ENCODE measurements around the gene PEX14. TPM values are rescaled to one million over a fixed set of nuclear protein-coding genes. Genes with fewer than 3 reads are reported as not detected.

Gene PEX14
- total RNA-seq, 2 experiments from 2014 or later: 13.3 to 14.8 TPM

DNA sequence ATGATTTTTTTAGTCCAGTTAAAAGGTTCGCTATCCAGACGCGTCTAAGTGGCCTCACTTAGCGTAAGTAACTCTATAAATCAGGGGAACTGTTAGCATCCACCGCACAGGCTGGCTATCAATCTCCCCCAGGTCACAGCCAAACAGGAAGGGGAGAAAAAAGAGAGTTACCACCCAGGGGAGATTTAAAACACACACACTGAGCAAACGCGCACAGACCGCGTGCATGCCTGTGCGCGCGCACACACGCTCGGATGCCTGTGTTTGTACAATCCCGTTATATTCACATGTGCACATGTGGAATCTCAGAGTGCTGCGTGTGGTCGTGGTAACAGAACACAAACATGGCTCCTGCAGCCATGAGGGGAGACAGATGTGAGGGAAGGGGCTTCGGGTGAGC, 196.3 kb downstream of the PEX14 start:
- Histone ChIP-seq H3K4me1 (ENCODE audit: insufficient read depth, low read length) (no peaks in the 10 kb centered on the region), H3K27ac (ENCODE audit: low read depth in 1 of 2, low read length in 2 of 2) (no peak overlapping the region), H3K4me3 (ENCODE audit: low read length) (no peak overlapping the region), H3K9me3 (ENCODE audit: control insufficient read depth in 1 of 2, insufficient read depth in 1 of 2, low read length in 2 of 2) (no peaks in the 10 kb centered on the region), H3K27me3 (ENCODE audit: control insufficient read depth in 1 of 2, insufficient read depth in 2 of 2, low read length in 2 of 2) (no peaks in the 10 kb centered on the region), H3K36me3 (ENCODE audit: insufficient read depth, low read length) (no peaks in the 10 kb centered on the region)
- no peak for DNase-seq
- Mint-ChIP-seq H3K36me3 (ENCODE audit: low read depth) (no peaks in the 10 kb centered on the region), H3K9me3 (no peaks in the 10 kb centered on the region), H3K27ac (no peak overlapping the region), H3K4me1 (ENCODE audit: low read depth) (no peaks in the 10 kb centered on the region), H3K4me3 (no peak overlapping the region), H3K27me3 (no peaks in the 10 kb centered on the region)
- intact Hi-C loops (cut with DNase I, micrococcal nuclease): no loop called here
- ChIA-PET POLR2A (no interaction called here), CTCF (no interaction called here)
- no peak for ATAC-seq (ENCODE audit: poor library complexity)
- TF ChIP-seq, protein P1, sequence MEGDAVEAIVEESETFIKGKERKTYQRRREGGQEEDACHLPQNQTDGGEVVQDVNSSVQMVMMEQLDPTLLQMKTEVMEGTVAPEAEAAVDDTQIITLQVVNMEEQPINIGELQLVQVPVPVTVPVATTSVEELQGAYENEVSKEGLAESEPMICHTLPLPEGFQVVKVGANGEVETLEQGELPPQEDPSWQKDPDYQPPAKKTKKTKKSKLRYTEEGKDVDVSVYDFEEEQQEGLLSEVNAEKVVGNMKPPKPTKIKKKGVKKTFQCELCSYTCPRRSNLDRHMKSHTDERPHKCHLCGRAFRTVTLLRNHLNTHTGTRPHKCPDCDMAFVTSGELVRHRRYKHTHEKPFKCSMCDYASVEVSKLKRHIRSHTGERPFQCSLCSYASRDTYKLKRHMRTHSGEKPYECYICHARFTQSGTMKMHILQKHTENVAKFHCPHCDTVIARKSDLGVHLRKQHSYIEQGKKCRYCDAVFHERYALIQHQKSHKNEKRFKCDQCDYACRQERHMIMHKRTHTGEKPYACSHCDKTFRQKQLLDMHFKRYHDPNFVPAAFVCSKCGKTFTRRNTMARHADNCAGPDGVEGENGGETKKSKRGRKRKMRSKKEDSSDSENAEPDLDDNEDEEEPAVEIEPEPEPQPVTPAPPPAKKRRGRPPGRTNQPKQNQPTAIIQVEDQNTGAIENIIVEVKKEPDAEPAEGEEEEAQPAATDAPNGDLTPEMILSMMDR (IDR thresholded peaks at IDR 0.05): no peak

DNA sequence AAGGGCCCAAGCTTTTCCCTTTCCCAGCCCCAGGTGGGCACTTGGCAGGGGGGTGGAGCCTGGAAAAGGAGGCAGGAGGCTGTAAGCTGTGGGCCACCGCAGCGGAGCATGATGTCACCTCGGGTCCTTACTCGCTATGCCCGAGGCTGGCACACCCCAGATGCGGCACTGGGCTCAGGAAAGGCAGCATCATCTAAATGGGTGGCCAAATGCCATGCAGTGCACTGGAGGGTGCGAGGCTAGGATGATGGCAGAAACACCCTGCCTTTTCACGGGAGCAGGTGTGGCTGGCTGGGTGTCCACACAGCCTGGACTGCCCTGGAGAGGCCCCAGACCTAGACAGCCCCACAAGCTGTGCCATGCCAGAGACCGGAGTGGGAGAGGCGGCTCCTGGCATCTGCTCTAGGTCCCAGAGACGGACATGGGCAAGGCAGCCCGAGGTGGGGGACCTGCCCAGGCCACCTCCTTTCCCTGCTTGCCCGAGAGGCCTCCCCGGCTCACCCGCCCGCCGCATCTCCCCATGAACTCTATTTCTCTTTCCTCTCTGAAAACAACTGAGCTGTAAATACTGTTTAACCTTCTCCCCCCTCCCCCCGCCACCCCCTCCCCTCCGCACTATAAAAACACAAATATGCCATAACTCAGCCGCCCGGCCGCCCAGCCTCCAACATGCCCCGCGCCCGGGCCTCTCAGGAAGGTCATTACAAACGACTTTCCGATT, 197.0 kb downstream of the PEX14 start:
- TF ChIP-seq, protein P1 (IDR thresholded peaks at IDR 0.05): no peak
- Histone ChIP-seq H3K27ac (ENCODE audit: low read depth in 1 of 2, low read length in 2 of 2) (no peak overlapping the region), H3K4me3 (ENCODE audit: low read length) (no peak overlapping the region), H3K4me1 (ENCODE audit: insufficient read depth, low read length) (no peaks in the 10 kb centered on the region), H3K27me3 (ENCODE audit: control insufficient read depth in 1 of 2, insufficient read depth in 2 of 2, low read length in 2 of 2) (no peaks in the 10 kb centered on the region), H3K36me3 (ENCODE audit: insufficient read depth, low read length) (no peaks in the 10 kb centered on the region), H3K9me3 (ENCODE audit: control insufficient read depth in 1 of 2, insufficient read depth in 1 of 2, low read length in 2 of 2) (no peaks in the 10 kb centered on the region)
- H3K36me3 Mint-ChIP-seq (ENCODE audit: low read depth): no peaks in the 10 kb centered on the region
- no peak overlapping the region for H3K4me3 Mint-ChIP-seq
- intact Hi-C loops (cut with DNase I, micrococcal nuclease): no loop called here
- H3K9me3 Mint-ChIP-seq: no peaks in the 10 kb centered on the region
- CTCF ChIA-PET: no interaction called here
- no peaks in the 10 kb centered on the region for H3K4me1 Mint-ChIP-seq (ENCODE audit: low read depth)
- POLR2A ChIA-PET: no interaction called here
- no peak overlapping the region for H3K27ac Mint-ChIP-seq
- no peak for ATAC-seq (ENCODE audit: poor library complexity)
- DNase-seq: no peak
- no peaks in the 10 kb centered on the region for H3K27me3 Mint-ChIP-seq

DNA sequence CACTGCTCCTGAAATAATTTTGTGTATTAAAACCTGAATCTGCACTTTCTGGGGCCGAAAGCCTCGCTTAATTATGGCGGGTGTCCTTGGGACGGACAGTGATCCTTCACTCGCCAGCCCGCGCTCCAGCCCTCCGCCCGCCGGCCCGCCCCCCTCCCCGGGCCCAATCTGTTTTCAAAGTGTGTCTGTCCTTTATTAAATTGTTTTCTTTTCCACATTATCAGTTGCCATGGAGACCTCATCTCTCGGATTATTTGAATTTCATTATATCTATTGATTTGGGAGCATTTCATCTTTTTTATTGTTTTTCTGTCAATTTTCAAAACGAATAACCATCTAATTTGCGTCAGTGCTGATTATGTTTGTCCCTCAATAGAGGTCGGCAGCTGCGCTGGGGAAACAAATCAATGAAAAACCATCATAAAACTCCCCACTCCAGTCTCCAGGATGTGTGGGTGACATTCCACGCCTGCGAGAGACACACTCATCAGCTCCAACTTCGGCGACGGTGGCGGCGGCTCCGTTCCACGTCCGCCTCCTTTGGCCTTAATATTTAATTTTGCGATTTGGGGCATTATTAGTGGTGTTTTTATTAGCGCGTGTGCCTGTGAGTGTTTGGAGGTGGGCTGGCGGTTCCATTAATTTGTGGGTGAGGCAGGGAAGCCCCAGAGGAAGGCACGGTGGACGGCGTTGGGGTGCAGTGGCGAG, 197.7 kb downstream of the PEX14 start:
- TF ChIP-seq, protein P1 (IDR thresholded peaks at IDR 0.05): no peak
- Histone ChIP-seq H3K4me1 (ENCODE audit: insufficient read depth, low read length) (no peaks in the 10 kb centered on the region), H3K9me3 (ENCODE audit: control insufficient read depth in 1 of 2, insufficient read depth in 1 of 2, low read length in 2 of 2) (no peaks in the 10 kb centered on the region), H3K27ac (ENCODE audit: low read depth in 1 of 2, low read length in 2 of 2) (no peak overlapping the region), H3K36me3 (ENCODE audit: insufficient read depth, low read length) (no peaks in the 10 kb centered on the region), H3K4me3 (ENCODE audit: low read length) (no peak overlapping the region), H3K27me3 (ENCODE audit: control insufficient read depth in 1 of 2, insufficient read depth in 2 of 2, low read length in 2 of 2) (no peaks in the 10 kb centered on the region)
- intact Hi-C loops (cut with DNase I, micrococcal nuclease): no loop called here
- Mint-ChIP-seq H3K27ac (no peak overlapping the region), H3K9me3 (no peaks in the 10 kb centered on the region), H3K4me1 (ENCODE audit: low read depth) (no peaks in the 10 kb centered on the region), H3K36me3 (ENCODE audit: low read depth) (no peaks in the 10 kb centered on the region), H3K4me3 (no peak overlapping the region), H3K27me3 (no peaks in the 10 kb centered on the region)
- CTCF ChIA-PET: no interaction called here
- ATAC-seq (ENCODE audit: poor library complexity) (no peak), DNase-seq (no peak)
- POLR2A ChIA-PET: no interaction called here
